ENCODE measurements around the gene KIF26A. TPM values are rescaled to one million over a fixed set of nuclear protein-coding genes. Genes with fewer than 3 reads are reported as not detected.
A peak's percentile ranks its signal among the peaks of the same experiment; 100 is the strongest.

KIF26A gene
- total RNA-seq, 4 donors from 2014 or later: 0.53 to 5.8 (median 1.6) TPM

DNA sequence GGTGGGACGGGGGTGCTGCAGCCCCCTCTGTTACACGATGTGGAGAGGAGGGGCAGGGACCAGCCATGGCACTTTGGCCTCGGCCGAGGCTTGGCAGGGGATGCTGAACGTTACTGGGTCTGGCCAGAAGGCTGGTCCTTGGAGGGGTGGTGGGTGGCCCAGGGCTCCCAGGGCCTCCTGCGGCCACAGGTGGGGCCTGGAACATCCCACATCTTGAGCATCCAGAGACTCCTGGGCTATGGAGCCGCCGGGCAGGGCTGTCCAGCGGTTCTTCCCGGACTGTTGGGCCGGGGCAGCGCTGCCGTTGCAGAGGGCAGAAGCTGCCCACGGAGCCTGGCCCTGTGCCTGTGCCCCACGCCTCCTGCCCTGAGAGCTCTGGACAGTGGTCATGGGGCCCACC, 15.9 kb downstream of the KIF26A start:
- Histone ChIP-seq H3K4me1 (peaks cover 0 to 5% (median 0%) of the 10 kb centered on the region in 4 donors), H3K36me3 (no peaks in the 10 kb centered on the region), H3K27me3 (no peaks in the 10 kb centered on the region), H3K27ac (no peak overlapping the region), H3K9me3 (no peaks in the 10 kb centered on the region), H3K4me3 (no peak overlapping the region)
- TF ChIP-seq, protein P1, sequence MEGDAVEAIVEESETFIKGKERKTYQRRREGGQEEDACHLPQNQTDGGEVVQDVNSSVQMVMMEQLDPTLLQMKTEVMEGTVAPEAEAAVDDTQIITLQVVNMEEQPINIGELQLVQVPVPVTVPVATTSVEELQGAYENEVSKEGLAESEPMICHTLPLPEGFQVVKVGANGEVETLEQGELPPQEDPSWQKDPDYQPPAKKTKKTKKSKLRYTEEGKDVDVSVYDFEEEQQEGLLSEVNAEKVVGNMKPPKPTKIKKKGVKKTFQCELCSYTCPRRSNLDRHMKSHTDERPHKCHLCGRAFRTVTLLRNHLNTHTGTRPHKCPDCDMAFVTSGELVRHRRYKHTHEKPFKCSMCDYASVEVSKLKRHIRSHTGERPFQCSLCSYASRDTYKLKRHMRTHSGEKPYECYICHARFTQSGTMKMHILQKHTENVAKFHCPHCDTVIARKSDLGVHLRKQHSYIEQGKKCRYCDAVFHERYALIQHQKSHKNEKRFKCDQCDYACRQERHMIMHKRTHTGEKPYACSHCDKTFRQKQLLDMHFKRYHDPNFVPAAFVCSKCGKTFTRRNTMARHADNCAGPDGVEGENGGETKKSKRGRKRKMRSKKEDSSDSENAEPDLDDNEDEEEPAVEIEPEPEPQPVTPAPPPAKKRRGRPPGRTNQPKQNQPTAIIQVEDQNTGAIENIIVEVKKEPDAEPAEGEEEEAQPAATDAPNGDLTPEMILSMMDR (IDR thresholded peaks at IDR 0.05): no peak
- no peak for TF ChIP-seq POLR2A (IDR thresholded peaks at IDR 0.05)
- DNase-seq: no peak

DNA sequence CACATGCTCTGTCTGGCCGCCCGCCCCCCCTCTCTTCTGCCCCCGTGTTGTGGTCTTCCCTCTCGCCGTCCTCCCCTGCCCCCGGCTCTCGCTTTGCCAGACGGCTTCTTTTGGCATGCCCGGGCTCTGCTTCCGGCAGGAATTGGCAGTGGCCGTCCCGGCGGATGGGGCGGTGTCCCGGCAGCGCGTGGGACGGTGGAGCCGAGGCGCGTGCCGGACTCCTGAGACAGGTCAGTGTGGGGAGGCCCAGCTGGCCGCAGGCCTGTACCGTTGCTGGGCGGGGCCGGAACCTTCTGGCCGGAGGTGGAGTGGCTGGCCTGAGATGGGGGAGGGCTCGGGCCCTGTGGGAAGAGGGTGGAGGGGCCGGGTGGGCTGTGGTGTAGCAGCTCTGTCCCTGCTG, 17.1 kb downstream of the KIF26A start:
- Histone ChIP-seq H3K4me1 (peaks cover 0 to under 1% (median 0%) of the 10 kb centered on the region in 4 donors), H3K27me3 (no peaks in the 10 kb centered on the region), H3K27ac (no peak overlapping the region), H3K4me3 (no peak overlapping the region), H3K36me3 (no peaks in the 10 kb centered on the region), H3K9me3 (no peaks in the 10 kb centered on the region)
- DNase-seq: no peak
- TF ChIP-seq, protein P1 (IDR thresholded peaks at IDR 0.05): no peak
- TF ChIP-seq POLR2A (IDR thresholded peaks at IDR 0.05): no peak

GRCh38 chr14:104156142-104156541, 17.8 kb downstream of the KIF26A start:
- no peaks in the 10 kb centered on the region for H3K27me3 ChIP-seq
- H3K36me3 ChIP-seq: no peaks in the 10 kb centered on the region
- H3K27ac ChIP-seq: no peak overlapping the region
- H3K9me3 ChIP-seq: no peaks in the 10 kb centered on the region
- TF ChIP-seq, protein P1 (IDR thresholded peaks at IDR 0.05): no peak
- TF ChIP-seq POLR2A (IDR thresholded peaks at IDR 0.05): no peak
- H3K4me1 ChIP-seq: no peaks in the 10 kb centered on the region
- H3K4me3 ChIP-seq: no peak overlapping the region
- DNase-seq: no peak

- Histone ChIP-seq H3K36me3 (no peaks in the 10 kb centered on the region), H3K27me3 (no peaks in the 10 kb centered on the region), H3K9me3 (no peaks in the 10 kb centered on the region), H3K27ac (no peak overlapping the region), H3K4me3 (no peak overlapping the region), H3K4me1 (no peaks in the 10 kb centered on the region)
- no peak for DNase-seq
- no peak for TF ChIP-seq POLR2A (IDR thresholded peaks at IDR 0.05)
- TF ChIP-seq, protein P1 (IDR thresholded peaks at IDR 0.05): peak in 3 of 6 experiments; percentile 30 to 42 (median 36)
Measured at GRCh38 chr14:104157016-104157928, 18.9 kb downstream of the KIF26A start.

- Histone ChIP-seq H3K27me3 (no peaks in the 10 kb centered on the region), H3K36me3 (no peaks in the 10 kb centered on the region), H3K27ac (no peak overlapping the region), H3K4me1 (no peaks in the 10 kb centered on the region), H3K9me3 (no peaks in the 10 kb centered on the region), H3K4me3 (no peak overlapping the region)
- DNase-seq: no peak
- no peak for TF ChIP-seq POLR2A (IDR thresholded peaks at IDR 0.05)
- TF ChIP-seq, protein P1 (IDR thresholded peaks at IDR 0.05): no peak
Measured at GRCh38 chr14:104158827-104159798, 20.7 kb downstream of the KIF26A start.
